ENCODE measurements around the gene PLA2G4E. TPM values are rescaled to one million over a fixed set of nuclear protein-coding genes. Genes with fewer than 3 reads are reported as not detected.

PLA2G4E gene
- polyA plus RNA-seq, 3 donors = not detected

GRCh38 chr15:41971089-41971894 lies 49.5 kb downstream of the PLA2G4E start:
- WGBS, 3 donors = 3 to 7% (median 7%) methylated on average over 16 of the region's 16 CpGs
- H3K27ac ChIP-seq (ENCODE audit: low read depth, low read length) = no peak overlapping the region

GRCh38 chr15:41970456-41970855 lies 50.4 kb downstream of the PLA2G4E start:
- H3K27ac ChIP-seq (ENCODE audit: low read depth, low read length) = no peak overlapping the region
- WGBS, 3 donors = 61 to 89% (median 71%) methylated on average over 1 of the region's 1 CpG

- H3K27ac ChIP-seq (ENCODE audit: low read depth, low read length) = no peak overlapping the region
- WGBS, 3 donors = 57 to 79% (median 61%) methylated on average over 3 of the region's 3 CpGs
Measured at GRCh38 chr15:41969851-41970431, 50.9 kb downstream of the PLA2G4E start.

GRCh38 chr15:41968701-41969100 lies 52.1 kb downstream of the PLA2G4E start:
- H3K27ac ChIP-seq (ENCODE audit: low read depth, low read length) = no peak overlapping the region
- 59 to 84% (median 79%) methylated on average over 4 of the region's 4 CpGs for WGBS, 3 donors

GRCh38 chr15:41967506-41968206 lies 53.2 kb downstream of the PLA2G4E start:
- no peak overlapping the region for H3K27ac ChIP-seq (ENCODE audit: low read depth, low read length)
- WGBS, 3 donors = 35 to 73% (median 36%) methylated on average over 4 of the region's 4 CpGs

GRCh38 chr15:41966920-41967465 lies 53.8 kb downstream of the PLA2G4E start:
- 75 to 91% (median 84%) methylated on average over 3 of the region's 3 CpGs for WGBS, 3 donors
- no peak overlapping the region for H3K27ac ChIP-seq (ENCODE audit: low read depth, low read length)

- 65 to 75% (median 67%) methylated on average over 4 of the region's 4 CpGs for WGBS, 3 donors
- no peak overlapping the region for H3K27ac ChIP-seq (ENCODE audit: low read depth, low read length)
Measured at GRCh38 chr15:41966414-41966812, 54.4 kb downstream of the PLA2G4E start.

GRCh38 chr15:41965441-41966413 lies 55.1 kb downstream of the PLA2G4E start:
- no peak overlapping the region for H3K27ac ChIP-seq (ENCODE audit: low read depth, low read length)
- 68 to 74% (median 70%) methylated on average over 15 of the region's 15 CpGs for WGBS, 3 donors

- 80 to 86% (median 82%) methylated on average over 1 of the region's 1 CpG for WGBS, 3 donors
- no peak overlapping the region for H3K27ac ChIP-seq (ENCODE audit: low read depth, low read length)
Measured at GRCh38 chr15:41961595-41962202, 59.1 kb downstream of the PLA2G4E start.

GRCh38 chr15:41961001-41961518 lies 59.8 kb downstream of the PLA2G4E start:
- H3K27ac ChIP-seq (ENCODE audit: low read depth, low read length) = no peak overlapping the region
- WGBS, 3 donors = 32 to 73% (median 60%) methylated on average over 2 of the region's 2 CpGs

GRCh38 chr15:41958002-41958420 lies 62.8 kb downstream of the PLA2G4E start:
- WGBS, 3 donors = 58 to 74% (median 66%) methylated on average over 7 of the region's 7 CpGs
- H3K27ac ChIP-seq (ENCODE audit: low read depth, low read length) = no peak overlapping the region

GRCh38 chr15:41957021-41957897 lies 63.6 kb downstream of the PLA2G4E start:
- no peak overlapping the region for H3K27ac ChIP-seq (ENCODE audit: low read depth, low read length)
- whole genome bisulfite sequencing, 3 donors = 80 to 83% (median 81%) methylated on average over 12 of the region's 12 CpGs

GRCh38 chr15:41955807-41956525 lies 64.9 kb downstream of the PLA2G4E start:
- 35 to 67% (median 63%) methylated on average over 21 of the region's 21 CpGs for WGBS, 3 donors
- no peak overlapping the region for H3K27ac ChIP-seq (ENCODE audit: low read depth, low read length)

- WGBS, 3 donors = 66 to 89% (median 88%) methylated on average over 7 of the region's 7 CpGs
- H3K27ac ChIP-seq (ENCODE audit: low read depth, low read length) = no peak overlapping the region
Measured at GRCh38 chr15:41955100-41955499, 65.7 kb downstream of the PLA2G4E start.

GRCh38 chr15:41954036-41954435 lies 66.8 kb downstream of the PLA2G4E start:
- WGBS, 3 donors = 75 to 91% (median 77%) methylated on average over 6 of the region's 6 CpGs
- no peak overlapping the region for H3K27ac ChIP-seq (ENCODE audit: low read depth, low read length)

GRCh38 chr15:41952013-41952563 lies 68.8 kb downstream of the PLA2G4E start:
- 79 to 92% (median 80%) methylated on average over 12 of the region's 12 CpGs for WGBS, 3 donors

More at GRCh38 chr15:41952013-41952563, 68.8 kb downstream of the PLA2G4E start:
- H3K27ac ChIP-seq (ENCODE audit: low read depth, low read length) = no peak overlapping the region

Data from adipose tissue (tissue), 3 donors.